Stimulated activated CD8-positive, alpha-beta memory T cell treated with anti-CD3 and anti-CD28 coated beads, Interleukin-15, amount 100 ng/mL, for 24 hours (primary cell): ENCODE measurements around the gene TAB2.
A peak's percentile ranks its signal among the peaks of the same experiment; 100 is the strongest.

Experiments
- DNase-seq: peaks from one replicate; pipeline ENCODE4 v3.0.0-alpha.2; 2020; ENCODE audit warnings: low read depth

The TAB2 gene

DNA sequence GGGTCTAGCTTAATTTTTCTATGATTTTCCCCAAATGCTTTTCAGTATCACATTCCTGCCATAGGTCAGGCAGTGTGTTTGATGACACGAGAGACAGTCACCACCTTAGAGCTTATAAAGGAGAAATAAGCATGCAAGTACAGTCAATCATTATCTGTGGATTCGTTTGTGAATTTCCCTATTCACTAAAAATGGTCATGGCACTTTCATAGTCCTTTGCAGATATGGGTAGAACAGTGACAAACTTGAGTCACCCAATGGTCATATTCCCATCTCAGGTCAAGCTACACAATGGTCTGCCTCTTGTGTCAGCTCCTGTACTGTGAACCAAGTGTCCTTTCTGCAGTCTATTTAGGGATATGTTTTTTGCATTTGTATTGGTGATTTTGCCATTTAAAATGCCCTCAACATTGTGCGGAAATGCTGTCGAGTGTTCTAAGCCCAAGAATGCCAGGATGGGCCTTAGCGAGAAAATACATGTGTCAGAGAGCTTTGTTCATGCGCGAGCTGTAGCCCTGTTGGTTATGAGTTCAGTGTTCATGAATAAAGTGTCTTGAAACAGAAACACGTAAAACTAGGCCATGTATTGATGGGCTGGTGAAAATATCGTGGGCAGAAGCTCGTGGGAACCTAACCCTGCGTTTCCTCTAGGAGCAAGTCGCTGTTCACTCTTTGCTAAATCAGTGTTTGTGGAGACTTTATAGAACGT lies 102.3 kb downstream of the TAB2 start:
- DNase-seq = no peak

DNA sequence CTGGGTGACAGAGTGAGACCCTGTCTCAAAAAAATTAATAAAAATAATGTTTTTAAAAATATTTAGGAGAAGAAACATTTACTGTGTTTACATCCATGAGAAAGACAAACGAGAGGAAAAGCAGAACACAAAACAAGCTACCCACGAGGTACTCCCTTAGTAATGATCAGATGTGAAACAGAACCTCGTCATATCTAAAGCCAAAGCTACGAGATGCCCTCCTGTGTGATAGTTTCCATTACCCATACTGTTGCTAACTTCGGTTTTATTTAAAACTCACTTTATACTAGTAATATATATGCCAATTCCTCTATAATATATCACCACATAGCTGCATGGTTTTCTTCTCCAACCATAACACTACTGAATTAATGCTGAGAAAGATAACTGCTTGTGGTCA lies 103.6 kb downstream of the TAB2 start:
- DNase-seq = no peak

DNA sequence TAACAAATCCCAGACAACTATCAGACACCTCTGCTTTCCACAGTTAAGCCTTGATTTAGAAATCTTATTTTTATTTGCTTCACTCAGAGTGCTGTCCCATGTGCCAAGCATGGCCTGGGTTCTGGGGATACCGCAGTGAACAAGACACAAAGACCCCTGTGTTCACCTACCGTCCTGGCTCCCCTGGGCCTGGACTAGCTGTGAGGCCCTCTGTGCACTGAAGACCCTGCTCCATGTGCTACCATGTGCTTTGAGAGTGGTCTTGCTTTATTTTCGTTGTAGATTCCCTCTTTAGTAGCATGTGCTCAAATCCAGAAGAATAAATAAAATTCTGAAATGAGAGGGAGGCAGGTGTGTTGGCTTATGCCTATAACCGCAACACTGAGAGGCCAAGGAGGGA lies 105.1 kb downstream of the TAB2 start:
- no peak for DNase-seq

DNA sequence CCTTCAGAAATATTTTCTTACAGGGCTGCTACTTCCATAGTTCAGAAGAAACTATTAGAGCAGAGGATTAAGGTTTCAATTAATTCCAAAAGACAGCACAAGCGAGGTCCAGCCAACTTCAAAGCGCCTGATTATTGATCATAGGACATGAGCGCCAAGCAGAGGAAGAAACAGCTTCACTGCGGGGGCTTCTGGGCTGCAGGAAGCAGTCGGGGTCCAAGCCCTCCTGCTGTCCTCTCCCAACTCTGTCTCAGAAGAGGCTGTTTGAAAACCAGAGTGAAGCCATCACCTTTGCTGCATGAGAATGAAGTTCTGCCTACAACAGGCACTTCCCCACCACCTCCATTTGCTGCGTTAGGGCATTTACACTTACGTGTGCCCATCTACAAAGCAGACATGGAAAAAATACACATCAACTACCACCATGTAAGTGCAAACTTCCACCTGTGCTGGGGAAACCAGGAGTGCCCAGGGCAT lies 106.5 kb downstream of the TAB2 start:
- no peak for DNase-seq

DNA sequence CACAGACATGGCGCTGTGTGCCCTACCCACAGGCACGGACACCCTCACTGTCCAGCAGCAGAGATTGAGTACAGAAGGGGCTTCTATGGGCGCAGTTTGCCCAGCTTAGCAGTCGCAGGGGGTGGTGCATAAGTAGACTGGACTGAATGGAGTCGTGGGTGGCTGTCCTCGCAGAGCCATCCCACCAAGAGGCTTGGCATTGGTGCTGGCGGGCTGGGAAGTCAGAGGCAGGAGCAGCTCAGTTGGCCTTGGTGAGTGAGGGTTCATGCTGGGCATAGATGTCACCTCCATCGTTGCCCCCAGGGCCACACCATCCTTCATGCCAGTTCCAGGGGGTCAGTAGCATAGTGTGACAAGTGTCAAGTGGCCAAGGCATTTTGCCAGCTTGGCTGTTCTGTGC lies 107.7 kb downstream of the TAB2 start:
- no peak for DNase-seq

DNA sequence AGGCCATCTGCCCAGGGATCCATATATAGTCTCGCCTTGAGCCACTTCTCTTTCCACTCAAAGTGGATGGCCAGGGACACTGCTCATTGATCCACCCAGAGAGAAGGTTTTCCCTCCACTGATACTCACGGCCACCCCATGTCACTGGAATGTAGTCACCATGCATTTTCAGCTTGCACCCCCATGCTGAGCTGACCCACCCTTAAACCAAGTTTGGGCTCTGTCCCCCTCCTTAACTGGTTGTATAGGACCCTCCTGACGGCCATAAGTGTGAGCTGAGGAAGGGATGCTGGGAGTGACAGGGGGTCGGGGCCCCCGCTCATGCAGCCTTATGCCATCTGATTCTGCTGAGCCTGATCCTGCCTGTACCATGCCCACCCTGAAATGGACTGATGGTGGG lies 108.2 kb downstream of the TAB2 start:
- DNase-seq = no peak

DNA sequence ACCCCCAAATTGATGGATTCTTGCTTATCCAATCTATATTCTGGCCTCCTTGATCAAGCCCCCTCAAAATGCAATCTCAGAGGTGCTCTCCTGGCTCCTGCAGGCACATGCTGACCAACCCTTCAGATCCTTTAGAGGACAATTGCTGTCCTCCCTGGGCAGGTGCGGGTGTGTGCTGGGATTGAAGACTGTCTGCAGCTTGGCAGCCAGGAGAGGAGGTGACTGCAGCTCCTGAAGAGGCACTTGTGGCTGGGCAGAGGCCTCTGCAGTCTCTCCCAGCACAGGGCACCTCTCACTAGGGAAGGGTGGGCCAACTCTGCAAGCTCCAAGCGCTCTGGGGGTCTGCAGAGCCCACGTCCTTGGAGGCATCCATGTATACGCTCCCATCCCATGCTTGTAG lies 111.1 kb downstream of the TAB2 start:
- no peak for DNase-seq

DNA sequence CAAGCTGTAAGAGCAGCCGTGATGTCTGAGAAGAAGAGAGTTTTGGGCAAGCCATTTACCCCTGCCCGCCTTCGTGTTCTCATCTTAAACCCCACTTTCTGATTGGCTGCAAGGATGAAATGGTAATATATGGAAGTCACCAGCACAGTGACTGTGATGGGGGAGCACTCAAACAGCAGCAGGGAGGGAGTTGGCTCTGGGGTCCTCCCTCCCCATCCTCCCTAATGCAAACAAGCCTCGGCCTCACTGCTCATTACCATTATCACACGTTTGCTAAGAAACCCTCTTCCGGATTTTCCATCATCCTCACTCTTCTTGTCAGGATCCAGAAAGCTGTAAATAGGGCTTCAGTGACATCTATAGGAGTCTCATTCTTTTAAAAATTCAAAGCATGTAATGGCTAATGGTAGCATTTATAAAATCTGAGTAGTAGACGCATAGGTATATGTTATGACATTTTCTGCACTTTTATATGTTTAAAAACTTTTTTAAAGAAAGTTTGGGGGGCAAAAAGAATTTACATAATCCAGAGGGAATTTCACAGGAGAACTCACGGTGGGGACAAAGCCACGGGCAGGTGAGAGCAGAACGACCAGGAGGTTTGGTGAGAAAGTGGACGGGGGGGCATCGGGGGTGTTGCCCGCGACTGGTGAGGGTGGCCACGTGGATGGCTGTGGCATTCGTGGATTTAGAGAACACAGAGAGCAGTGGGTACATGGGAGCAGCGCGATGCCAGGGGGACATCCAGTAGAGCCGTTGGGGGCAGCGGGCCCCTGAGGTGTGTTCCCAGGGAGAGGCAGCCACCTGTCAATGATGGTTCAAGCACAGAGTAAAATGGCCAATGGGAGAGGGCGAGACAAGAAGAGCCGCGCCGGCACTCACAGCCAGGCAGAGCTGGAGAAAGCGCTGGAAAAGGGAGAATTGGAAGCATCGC lies 112.2 kb downstream of the TAB2 start:
- DNase-seq = no peak

DNA sequence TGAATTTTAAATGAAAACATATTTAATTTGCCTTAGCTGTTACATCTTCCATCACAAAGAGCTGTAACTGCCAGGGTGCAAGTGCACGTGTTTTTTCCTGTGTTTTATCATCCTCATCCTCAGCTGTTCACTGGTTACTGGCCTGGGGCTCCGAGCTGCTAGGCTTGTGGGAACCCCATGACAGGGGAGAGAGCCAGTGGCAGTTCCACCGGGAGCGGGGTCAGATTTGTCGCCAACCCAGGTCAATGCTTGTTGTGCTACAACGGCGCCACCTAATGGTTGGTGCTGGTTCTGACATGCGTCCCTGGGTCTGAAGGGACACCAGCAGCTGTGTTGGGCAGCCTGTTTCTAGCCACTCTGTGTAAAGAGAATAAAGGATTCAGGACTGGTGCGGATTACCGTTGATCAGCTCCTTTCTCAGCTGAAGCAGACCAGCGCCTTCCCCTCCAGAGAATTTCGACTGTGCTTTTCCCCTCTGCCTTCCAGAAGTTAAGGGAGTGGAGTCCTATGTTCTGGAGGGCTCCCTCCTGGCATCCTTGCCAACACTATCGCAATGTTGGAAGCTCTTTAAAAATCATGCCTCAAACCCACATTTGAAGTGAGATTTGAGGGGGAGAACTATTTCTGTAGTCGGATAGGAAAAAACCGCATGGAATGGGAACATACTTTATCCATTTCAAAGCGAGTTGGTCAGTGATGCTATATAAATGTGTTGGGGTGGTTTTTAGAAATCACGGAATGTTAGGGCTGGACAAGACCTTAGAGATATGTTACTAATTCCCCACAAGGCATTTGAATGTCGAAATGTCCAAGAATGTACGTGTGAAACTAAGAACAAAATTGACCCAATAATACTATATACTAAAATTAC lies 114.6 kb downstream of the TAB2 start:
- peak; percentile 81 for DNase-seq

DNA sequence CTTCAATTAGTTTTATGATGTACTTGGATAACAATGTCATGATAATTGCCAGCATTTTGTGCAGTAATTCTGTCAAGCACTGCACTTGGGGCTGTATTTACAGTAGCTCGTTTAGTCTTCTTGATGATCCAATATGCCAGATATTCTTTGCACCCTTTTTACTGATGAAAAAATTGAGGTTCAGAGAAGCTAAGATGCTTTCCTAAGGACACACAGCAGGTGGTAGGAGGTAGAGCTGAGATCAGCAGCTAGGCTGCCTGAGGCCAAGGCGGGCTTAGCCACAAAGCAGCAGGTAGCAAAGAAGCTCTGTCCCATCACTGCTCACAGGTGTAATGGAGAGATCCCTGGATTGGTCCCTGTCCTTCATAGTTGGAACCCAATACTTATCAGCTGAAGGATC lies 115.9 kb downstream of the TAB2 start:
- DNase-seq = no peak

DNA sequence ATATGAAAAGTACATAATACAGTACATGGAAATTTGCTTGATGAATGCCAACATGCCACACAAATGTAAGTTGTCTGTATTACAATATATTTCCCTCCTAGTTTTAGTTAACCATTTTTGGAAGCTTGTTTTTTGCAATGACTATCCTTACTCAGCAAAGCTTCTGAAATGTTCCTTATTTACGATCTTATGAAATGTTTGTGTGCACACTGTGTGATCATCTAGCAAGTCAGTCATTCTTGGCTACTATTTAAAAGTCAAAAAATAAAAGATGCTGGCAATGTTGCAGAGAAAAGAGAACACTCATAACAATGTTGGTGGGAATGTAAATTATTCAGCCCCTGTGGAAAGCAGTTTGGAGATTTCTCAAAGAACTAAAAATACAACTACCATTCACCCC lies 116.4 kb downstream of the TAB2 start:
- DNase-seq = no peak

DNA sequence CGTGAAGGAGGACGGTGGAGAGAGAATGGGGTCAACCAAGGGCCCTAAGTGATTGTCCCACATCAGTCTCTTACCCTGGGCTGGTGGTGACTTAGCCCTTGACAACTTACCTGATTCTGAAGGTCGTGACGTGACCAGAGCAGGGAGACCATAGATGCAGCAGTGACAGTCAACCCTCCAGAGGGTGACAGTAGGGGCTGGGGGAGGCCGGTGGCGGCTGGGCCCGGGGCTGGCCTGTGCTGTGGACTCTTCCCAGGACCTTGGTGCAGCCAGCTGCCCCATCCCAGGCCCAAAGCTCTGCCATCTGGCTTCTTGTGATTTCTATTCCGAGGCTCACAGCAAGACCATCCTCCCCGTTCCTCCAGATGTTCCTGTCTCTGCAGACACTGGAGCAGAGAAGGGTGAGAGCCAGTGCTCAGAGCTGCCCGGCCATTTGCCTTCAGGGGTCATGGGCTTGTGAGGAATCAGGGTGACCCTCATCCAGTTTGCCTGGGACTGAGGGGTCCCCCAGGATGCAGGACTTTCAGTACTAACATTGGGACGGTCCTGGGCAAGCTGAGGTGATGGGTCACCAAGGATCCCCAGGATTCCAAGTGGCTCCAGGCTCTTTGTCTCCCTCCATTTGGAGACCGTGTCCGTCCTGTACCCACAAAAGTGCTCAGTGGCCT lies 118.5 kb downstream of the TAB2 start:
- no peak for DNase-seq

DNA sequence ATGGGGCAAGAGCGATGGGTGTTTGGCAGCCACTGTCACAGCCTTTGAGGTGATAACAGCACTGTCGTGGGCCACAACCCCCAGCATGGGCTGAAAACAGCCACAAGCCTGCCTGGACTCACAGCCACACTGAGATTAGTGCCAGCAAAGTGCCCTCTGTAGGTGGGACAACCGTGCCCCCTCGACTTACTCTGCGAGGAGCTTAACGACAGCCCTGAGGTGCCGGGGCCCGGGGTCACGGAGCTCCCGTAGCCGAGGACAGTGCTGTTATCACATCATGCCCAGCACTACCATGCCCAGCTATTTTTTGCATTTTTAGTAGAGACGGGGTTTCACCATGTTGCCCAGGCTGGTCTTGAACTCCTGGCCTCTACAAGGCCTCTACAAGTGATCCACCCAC lies 119.1 kb downstream of the TAB2 start:
- DNase-seq = no peak

DNA sequence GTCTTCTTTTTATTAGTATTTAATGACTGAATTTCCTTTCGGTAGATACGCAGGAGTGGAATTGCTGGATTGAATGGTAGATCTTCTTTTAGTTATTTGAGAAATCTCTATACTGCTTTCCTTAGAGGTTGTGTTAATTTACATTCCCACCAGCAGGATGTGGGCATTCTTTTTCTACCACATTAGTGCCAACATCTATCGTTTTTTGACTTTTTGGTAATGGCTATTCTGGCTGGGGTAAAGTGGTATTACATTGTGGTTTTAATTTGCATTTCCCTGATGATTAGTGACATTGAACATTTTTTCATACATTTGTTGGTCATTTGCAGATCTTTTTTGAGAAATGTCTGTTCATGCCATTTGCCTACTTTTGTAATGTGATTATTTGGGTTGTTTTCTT lies 119.7 kb downstream of the TAB2 start:
- DNase-seq = no peak

DNA sequence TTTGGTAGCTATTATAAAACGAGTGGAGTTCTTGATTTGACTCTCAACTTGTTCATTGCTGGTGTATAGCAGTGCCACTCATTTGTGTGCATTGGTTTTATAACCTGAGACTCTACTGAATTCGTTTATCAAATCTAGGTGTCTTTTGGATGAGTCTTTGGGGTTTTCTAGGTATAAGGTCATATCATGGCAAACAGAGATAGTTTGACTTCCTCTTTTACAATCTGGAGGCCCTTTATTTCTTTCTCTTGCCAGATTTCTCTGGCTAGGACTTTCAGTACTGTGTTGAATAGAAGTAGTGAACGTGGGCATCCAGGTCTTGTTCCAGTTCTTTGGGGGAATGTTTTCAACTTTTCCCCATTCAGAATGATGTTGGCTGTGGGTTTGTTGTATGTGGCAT lies 121.3 kb downstream of the TAB2 start:
- no peak for DNase-seq

DNA sequence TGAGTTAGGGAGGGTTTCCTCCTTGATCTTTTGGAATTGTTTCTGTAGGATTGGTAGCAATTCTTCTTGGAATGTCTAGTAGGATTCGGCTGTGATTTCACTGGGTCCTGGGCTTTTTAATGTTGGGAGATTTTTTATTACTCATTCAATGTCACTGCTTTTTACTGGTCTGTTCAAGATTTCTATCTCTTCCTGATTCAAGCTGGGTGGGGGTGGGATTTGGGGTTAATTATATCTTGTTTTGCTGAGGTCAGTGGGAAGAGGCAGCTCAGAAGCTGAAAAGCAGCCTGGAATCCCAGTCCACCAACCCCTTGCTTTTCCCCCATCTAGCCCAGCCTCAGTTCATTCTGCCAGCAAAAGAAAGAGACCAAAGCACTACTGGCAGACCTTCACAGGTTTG lies 122.1 kb downstream of the TAB2 start:
- no peak for DNase-seq

DNA sequence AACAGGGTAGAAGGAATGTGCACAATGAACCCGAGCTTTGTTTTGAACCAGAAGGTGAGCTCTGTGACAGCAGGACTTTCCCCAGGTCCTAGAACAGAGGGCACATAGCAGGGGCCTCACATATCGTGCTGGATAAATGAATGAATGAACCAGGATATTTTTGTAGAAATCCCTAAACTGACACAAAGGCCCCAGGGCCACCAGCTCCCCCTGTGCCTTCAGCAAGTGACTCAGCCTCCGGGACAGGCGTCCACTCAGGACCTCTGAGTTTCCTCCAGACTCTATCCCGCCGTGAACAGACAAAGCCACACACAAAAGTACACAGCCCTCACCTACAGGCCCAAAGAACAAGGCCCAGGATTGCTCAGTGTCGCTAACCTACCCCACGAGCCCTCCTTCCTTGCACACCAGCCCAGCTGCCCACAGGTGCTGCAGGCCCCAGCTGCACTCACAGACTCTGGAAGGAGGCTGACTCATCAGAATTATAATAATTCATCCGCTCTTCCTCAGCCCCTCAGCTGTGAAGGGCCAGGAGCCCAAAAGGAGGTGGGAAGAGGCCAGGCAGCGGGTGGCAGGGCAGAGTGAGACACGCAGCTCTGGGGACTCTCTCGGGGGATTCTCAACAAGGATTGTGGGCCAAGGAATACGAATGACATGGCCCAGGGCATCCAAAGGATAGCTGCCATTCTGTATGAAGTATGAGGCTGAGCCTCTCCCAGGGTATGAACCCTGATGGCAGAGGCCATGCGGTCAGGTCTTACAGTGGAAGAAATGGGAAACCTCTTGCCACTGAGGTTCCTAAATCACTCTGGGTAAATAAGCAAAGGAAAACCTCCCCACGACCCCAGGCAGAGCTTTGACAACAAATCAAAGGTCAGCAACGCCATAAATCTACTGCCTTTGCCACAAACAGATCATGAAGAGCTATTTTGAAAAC lies 123.5 kb downstream of the TAB2 start:
- DNase-seq = no peak

DNA sequence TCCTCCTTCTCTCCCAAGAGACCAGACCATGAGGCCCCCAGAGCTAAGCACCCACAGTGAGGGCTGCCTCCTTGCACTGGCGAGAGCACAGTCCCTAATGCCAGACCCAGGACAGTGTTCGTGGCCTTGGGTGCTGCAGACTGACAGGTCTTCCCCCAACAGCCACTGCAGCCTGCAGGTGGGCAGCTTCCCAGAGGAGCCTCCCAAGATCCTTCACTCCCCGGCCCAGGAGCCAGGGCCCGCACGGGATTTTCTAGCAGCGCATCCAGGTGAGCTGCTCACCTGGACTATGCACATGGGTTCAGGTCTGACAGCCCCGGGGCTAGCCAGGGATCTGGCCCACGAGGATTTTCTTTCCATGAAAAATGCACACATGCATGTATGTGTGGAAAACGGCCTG lies 124.2 kb downstream of the TAB2 start:
- DNase-seq = no peak

DNA sequence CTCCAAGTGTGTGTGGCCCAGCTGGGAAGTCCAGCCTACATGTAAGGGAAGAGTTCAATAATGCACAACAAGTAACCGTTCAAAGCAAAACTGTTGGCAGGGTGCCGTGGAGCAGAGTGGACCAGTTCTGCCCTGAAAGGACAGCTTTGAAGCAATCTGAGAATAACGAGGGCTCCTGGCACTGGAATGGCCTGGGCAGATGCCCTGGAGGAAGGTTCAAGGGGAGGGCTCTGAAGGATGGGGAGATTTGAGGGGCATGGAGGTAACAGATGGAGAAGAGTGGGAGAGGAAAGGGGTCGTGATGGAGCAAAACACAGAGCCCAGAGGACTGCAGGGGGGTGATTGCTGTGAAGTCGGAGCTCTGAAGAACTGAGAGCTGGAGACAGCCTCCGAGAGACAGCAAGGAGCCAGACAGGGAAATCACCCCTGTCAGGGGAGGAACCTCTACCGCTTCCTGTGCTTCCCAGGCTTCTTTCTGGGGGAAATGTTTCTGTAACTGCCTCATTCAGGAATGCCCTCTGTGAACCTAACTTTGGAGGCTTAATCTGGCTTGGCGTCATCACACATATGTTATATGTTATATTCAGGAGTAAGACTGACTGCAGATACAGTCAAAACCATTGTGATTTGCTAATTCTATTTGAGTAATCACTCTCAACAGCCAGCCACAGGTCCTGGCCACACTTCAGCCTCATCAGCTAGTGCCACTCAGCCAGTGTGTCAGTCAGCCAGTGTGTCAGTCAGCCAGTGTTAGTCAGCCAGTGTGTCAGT lies 126.1 kb downstream of the TAB2 start:
- no peak for DNase-seq
